HG03521 (cell line): ENCODE data around the gene DNAH17.

Source experiments
- ATAC-seq: cut with Tn5 transposase; IDR thresholded peaks from one replicate; pipeline ENCODE4 v1.9.1; 2021; ENCODE audit warnings: mild to moderate bottlenecking, moderate library complexity; ENCODE audit not compliant: unreplicated experiment

Gene DNAH17

DNA sequence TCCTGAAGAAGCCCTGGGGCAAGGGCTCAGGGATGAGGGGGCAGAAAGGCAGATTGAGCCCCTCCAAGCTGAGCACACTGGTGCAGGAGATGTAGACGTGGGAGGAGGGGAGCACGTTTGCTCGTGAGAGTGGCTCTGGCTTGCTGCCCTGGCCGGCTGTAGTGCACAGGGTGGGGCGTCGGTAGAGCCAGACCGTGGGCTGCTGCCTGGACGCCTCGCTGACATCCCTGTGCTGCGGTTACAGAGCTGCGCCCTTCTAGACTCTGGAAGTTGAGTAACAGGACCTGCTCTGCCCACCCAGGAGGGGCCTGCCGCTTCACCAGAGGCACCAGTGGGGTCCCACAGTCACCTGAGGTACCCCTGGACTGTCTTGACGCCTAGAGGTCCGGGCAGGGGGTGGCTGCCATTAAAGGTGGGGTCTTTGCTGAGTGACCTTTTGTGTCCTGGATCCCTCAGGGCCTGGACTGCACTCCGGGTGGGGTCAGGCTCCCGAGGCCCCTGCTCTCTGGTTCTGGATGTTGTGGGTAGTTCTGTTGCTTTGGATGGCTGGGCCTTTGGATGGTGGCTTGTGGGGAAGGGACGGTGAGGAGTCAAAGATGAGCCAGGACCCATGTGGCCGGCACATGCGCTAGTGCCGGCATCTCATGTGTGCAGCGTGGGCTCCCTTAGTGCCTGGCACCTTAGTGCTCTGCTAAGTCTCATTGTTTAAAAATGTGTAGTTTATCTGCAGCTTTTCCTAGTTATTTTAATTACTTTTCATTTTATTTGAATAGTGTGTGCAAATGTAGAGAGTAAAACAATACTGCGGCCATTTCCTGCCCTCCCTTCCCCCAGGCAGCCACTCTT is 157.0 kb downstream of the DNAH17 start:
- no peak for ATAC-seq

DNA sequence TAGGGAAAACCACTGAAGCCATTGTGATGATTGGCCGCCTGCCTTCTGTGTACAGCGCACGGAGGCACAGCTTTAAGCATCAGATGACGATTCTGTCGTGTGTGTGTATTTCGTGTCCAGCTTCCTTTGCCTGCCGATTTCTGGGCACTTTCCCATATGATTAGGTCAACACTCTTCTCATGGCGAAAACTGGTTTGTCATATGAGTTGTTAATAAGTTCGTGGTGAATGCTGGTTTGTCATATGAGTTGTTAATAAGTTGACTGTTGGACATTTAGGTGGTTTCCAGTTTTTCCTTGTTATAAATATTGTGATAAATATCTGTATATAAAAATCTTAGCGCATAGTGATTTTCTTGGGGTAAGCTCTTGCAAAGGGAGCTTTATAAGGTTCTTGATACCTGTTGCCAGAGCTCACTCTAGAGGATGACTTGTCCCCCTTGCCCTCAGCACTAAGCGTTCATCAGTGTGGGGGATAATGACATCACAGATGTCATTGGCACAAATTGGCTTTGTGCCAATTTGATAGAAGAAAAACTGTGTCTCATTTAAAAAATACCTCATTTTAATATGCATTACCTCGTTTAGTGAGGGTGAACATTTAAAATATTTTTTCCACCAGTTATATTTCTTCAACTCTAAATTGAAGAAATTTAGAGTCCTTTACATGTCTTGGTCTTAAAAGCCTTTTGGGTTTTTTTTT is 158.7 kb downstream of the DNAH17 start:
- ATAC-seq, result no peak

DNA sequence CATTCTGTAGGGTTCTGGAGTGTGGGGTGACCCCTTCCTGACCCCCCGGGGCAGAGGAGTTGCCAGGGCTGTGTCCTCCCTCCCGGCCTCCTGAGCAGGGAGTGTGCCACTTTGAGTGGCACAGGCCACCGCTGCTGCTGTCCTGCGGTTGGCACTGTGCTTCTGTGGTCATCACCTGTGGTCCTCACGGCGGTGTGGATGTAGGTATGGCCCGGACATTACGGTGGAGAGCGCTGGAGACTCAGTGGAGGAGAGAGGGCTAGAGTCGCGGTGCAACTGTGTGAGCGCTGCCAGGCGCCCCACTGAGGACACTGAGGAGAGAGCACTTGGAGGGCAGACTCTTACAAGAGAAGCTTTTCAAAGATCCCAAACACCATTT is 159.7 kb downstream of the DNAH17 start:
- ATAC-seq, result no peak

DNA sequence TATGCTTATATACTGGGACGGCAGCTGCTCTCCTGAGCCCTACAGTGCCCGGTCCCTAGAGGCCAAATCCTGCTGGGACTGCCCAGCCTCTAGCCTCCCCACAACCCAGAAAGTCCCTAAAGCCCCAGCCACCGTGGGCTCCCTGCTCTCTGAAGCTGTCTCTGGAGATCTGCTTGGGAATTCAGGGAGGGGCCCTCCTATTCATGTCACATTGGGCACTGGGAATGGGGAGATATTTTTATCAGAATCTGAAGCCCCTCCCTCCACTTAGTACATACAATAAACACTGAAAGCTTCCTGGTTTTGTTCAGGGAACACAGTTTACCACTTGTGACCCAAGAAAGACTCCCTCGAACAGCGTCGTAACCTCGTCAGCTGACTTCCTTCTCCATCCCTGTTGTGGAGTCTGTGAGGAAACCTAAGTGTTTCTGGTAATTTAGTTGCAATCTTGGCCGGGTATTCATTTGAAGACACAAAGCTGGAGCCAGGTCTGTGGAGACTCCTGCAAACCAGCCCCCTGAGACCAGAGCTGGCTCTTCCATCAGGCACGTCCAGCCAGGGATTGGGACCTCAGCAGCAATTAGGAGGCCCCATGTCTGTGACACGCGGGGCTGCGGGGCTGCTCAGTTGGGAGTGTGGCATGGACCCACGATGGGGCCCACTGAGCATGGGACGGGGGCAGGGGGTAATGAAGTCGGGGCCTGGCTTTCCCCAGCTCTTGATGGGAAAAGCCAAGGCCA is 160.2 kb downstream of the DNAH17 start:
- no peak for ATAC-seq

DNA sequence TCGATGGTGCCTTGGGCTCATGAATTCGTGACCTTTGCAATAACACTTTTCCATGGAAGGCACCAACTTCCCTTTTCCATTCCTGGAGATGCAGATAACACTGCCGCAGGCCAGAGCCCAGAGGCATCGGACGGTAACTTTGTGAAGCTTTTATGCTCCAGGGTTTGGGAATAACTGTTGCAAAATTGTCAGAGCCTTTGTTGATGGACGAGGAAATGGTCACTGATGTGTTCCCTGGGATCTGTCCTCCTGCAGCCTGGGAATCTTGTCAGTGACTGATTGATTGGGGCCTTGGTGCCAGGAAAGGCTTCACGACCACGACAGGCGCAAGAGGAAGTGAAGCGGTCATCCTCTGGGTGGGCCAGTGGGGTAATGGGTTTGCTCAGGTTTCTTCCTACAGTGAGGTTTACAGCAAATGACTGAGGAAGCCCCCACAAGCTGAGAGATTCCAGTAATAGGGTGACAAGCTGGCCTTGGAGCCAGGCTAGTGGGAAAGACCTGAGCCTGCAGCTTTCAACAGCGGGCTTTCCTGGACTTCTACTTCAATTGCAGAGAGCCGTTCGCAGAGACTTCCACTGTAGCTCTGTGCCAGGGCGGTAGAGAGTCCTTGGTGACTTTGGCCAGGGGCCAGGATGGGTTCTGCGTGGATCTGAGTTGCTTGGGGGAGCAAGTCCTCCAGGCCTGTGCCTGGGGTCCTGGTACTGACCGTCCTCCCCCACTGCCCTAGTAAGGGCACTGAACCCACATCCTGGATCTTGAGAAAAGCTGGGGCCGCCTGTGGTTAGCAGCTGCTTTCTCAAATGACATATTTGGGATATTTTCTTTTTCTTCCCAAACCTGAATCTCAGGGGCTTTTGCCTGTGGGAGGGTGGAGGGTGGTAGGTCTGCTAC is 161.1 kb downstream of the DNAH17 start:
- no peak for ATAC-seq

DNA sequence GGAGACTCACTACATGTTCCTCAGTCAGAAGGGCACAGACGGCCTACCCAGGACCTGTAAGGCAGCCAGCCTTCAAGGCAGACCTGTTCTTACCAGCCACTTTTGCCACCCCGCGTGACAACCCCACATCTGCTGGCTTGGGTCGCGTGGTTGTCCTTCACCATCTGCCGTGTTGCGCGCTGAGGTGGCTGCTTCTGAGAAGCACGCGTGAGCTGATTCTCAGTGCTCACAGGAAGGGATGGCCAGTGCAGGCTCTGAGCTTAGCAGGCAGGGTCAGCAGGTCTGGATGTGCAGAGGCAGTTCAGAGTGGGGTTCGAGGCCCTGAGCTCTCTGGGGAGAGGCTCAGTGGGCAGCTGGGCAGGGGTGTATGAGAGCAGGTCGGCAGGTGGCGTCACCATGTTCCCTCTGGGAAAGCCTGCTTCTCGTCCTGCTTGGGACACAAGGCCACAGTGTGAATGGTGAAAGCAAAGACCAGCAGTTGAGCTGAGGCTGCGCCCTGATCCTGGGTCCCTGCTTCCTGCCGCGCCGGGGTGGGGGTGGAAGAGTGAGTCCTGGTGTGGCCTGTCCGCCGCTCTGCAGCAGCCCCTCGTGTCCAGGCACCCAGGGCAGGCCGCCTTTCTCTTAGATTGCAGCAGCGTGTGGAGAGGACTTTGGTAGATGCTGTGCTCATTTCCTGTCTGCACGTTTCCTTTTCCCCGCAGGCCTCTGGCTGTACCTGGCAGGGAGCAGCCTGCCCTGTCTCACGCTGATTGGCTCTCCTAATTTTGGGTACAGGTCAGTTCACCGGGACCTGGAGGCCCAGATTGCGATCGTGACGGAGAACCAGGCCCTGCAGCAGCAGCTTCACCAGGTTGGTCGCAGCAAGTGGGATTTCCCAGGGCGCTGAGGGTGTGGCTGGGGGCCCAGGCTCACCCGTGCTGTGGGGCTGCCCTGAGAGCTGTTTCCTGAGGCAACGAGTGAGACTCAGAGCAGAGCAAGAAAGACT is 162.7 kb downstream of the DNAH17 start:
- no peak for ATAC-seq

DNA sequence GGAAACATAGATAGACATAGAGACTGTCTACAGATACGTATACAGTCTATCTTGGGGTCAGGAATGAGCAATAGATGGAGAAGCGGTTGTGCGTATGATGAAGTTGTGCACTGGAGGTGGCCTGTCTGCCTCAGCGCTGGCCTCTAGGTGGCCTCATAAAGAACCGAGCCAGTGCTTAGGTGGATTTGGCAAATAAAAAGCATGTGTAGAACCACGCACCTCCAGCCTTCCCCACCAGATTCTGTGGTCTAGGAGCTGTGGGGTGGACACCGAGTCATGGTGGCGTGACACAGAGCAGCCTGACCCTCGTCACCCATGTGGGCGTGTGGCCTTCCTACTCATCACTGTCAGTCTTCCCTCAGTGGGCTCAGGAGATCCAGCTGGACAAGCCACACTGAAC is 164.8 kb downstream of the DNAH17 start:
- no peak for ATAC-seq

DNA sequence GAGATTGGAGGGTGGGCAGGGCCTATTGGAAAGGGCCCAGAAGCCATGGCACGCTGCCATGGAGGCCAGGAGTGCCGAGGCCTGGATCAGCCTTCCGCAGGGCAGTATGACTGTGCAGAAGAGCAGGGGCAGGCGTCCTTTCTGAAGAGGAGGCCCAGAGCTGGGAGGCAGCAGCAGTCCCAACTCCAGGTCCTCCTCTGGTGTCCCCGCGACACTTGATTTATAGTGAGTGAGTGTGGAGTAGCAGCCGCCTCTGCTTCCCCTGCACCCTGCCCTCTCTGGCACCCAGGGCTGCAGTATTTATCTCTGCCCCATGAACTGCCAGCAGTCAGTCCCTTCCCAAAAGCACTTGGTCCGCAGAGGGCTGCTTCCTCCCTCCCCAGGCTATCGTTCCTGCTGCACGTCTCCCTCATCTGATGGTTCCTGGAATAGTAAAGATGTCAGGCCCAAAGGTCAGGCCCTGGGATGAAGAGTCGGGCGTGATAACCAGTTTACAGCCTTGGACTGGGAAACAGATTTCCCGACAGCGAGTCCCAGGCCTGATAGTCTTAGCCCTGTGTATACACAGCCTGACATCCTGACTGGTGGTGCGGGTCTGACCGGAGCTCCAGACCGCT is 165.8 kb downstream of the DNAH17 start:
- no peak for ATAC-seq

DNA sequence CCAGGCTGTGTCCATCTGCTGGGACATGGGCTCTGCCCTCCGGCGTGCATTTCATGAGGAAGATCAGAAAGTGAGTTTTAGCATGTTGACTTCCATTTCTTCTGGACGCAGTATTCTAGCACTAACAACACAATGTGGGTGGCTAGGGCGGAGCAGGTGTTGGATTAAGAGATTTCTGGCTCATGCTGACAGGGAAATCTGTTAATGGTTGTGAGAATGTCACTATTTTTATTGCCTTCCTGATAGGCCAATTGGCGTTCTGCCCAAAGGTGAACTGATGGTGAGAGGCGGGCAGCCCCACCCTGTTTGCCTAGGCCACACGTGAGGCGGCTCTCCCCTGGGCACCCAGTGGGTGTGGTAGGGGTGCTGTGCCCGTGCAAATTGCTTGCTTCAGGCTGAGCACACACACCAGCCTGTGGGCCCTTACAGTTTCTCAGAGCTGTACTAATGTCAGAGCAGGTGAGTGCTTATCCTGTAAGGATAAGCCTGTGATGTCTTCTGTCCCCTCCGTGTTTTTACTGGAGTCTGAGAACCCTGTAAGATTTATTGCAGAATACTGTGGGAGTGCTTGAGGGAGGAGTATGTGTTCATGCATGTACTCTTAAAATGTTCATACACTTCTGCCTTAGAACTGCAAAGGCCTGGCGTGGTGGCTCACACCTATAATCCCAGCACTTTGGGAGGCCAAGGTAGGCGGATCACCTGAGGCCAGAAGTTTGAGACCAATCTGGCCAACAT is 167.8 kb downstream of the DNAH17 start:
- no peak for ATAC-seq

DNA sequence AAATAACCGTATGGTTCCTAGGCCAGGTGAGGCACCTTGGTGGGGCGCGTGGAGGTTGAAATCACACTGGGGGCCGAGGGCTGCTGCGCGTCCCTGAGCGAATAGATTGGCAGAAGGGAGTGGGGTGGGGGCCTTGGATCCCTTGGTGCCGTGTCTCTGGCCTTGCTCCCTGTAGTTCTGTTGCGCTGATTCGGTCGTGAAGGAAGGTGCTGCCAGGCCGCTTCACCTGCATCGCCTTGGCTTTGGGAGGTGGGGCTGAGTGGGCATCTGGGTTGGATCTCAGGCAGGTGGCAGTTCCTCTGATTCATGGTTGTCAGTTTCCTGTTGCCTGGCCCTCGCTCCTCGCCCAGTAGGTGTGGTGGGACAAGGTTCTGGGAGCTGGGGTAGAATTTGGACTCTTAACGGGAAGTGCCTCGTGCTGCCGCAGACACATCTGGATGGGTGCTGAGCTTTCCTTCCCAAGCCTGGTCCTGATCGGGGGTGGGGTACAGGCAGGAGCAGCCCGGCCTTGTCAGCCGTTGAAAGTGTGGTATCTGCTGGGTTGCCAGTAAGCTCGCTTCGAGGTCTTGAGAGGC is 168.6 kb downstream of the DNAH17 start:
- no peak for ATAC-seq

DNA sequence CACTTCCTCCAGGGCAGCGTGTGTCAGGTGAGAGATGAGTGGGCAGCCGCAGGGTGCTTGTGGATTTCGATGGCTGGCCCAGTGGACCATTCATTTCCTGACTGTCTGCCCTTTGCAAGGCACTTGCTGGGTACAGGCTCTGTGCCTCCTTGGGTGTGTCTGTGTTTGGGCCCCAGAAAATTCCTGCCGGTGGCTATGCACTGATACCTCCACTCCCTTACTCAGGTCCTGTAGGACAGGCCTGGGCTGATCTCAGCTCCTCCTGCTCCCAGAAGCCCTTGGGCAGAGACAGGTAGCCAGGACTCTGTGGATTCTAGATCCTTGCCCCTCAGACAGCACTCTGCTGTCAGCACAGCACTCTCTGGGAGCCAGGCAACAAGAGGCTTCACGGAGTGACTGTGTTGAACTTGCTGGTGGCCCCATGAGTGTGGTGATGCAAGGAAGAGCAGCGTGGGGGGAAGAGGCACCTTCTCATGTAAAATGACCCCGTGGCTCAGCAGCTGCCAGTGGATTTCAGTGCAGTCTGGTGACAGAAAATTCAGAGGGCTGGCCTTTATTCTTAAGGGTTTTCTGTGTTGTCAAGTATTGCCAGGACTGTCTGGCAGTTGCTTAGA is 169.7 kb downstream of the DNAH17 start:
- ATAC-seq, result no peak

DNA sequence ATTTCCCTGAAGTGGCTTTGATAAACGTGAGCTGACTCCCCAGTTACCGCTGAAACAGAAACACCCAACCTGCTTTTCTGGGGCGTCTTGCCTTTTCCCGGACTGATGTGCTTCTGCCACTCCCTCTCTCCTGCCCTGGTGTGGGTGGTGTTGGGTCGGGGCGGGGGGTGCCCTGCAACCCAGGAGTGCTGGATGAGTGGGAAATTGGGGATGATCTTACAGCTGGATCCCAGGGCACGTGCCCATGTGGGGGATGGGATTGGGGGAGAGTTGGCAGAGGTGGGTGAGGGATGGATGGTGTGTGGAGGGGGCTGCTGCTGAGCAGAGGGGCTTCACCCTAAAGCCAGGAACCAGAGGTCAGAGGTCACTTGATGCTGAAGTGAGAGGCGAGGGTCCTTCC is 170.3 kb downstream of the DNAH17 start:
- no peak for ATAC-seq

DNA sequence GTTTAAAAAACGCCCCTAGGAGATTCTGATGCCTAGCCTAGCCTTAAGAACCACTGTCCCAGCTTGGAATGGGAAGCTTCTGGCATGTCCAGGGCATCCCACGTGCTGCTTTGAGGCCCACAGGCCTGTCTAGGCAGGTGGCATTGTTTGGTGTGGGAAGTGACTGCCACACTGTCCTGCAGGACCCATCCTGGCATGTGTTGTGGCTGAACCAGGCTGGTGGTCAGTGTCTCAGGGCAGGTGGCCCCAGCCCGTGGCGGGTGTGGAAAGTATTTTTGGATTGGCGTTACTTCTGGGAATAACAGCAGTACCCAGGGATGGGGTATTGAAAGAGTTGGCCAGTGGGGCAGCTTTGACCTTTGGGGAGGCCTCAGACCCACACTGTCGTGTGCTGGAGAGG is 170.8 kb downstream of the DNAH17 start:
- ATAC-seq, result no peak

DNA sequence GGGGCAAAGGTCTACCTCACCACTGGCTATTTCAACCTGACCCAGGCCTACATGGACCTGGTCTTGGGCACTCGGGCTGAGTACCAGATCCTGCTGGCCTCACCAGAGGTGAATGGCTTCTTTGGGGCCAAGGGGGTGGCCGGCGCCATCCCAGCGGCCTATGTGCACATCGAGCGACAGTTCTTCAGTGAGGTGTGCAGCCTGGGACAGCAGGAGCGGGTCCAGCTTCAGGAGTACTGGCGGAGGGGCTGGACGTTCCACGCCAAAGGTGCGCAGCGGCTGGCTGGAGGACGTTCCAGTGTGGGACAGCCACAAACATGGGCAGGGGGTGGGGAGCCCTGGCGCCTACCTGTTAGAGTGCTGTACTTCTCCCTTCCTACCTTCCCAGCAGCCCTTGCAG is 173.4 kb downstream of the DNAH17 start:
- ATAC-seq, result no peak

DNA sequence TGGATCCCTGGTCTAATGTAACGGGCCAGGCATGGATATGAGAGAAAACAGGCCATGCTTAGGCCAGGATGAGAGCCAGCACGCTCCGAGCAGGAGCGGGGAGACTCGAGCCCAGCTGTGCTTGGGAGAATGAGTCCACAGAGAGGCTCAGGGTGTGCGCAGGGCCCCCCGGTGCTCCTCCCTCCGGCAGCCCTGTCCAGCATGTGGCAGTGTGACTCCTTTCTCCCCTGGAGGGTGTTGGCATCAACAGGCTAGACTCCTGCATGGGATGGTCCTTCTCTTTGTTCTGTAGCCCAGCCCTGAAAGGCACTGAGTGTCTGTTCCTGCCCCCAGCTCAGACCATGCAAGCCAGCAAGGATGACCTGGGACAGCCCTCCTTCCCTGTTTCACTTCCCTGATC is 175.3 kb downstream of the DNAH17 start:
- no peak for ATAC-seq

DNA sequence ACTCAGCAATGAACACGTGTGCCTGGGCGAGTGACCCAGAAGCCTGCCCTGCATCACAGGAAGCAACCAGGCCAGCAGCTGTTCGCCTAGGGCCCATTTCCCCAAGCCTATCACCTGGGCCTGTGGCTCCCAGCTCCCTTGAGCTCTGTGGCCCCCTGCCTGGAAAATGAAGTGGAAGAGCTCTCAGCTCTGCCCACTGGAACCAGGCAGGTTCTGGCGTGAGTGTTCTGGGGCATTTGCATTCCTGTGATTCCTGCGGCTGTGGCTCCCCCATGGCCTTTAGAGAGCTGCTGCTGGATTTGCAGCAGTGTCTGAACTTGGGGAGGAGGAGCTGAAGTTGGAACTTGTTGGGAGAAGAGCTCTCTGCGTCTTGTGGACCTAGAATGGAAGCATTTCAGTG is 175.9 kb downstream of the DNAH17 start:
- ATAC-seq, result no peak

DNA sequence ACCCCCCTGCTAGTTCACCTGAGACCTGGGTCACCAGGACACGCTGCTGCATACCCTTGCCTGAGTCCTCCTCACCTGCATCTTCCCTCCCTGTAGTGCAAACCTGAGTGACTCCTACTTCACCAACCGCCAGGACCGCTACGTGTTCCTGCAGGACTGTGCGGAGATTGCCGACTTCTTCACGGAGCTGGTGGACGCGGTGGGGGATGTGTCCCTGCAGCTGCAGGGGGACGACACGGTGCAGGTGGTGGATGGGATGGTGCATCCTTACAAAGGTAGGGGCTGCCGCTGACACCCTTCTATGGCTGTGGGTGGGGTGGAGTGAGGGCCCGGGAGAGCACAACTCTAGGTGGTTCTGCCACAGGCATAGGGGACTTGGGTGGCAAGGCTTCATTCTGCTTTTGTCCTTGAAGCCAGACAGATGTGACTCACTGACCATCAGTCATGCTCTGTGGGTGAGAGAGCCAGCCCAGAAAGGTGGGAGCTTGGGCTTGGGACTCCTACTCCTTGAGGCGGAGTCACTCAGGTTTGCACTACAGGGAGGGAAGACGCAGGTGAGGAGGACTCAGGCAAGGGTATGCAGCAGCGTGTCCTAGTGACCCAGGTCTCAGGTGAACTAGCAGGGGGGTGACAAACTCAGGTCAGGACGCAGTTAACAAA is 176.5 kb downstream of the DNAH17 start:
- ATAC-seq, result no peak
